H9 (cell line): ENCODE results near the gene CASK. TPM values are rescaled to one million over a fixed set of nuclear protein-coding genes. Genes with fewer than 3 reads are reported as not detected.

ENCODE experiments used
- DNase-seq: peaks from one replicate; pipeline ENCODE4 v3.0.0-alpha.2; 2017
- H2AFZ ChIP-seq: one replicate; pipeline ENCODE4 v1.6.1; 2013; ENCODE audit warnings: mild to moderate bottlenecking, low read length, control low read depth, moderate library complexity
- H2AK5ac ChIP-seq: 2 replicates; pipeline ENCODE4 v1.6.1; 2013; ENCODE audit warnings: low read length, control low read depth, mixed read lengths; ENCODE audit not compliant: insufficient read length
- H2BK120ac ChIP-seq: one replicate; pipeline ENCODE4 v1.6.1; 2013; ENCODE audit warnings: low read depth, mild to moderate bottlenecking, low read length, control low read depth, inconsistent platforms; ENCODE audit not compliant: poor library complexity, severe bottlenecking
- H2BK12ac ChIP-seq: 2 replicates; pipeline ENCODE4 v1.6.1; 2013; ENCODE audit warnings: low read length, control low read depth, mixed read lengths, low read depth; ENCODE audit not compliant: insufficient read length
- H2BK15ac ChIP-seq: 2 replicates; pipeline ENCODE4 v1.6.1; 2013; ENCODE audit warnings: low read depth, low read length, control low read depth
- H2BK20ac ChIP-seq: one replicate; pipeline ENCODE4 v1.6.1; 2013; ENCODE audit warnings: low read depth, mild to moderate bottlenecking, low read length, control low read depth, inconsistent platforms; ENCODE audit not compliant: poor library complexity, severe bottlenecking
- H2BK5ac ChIP-seq: 2 replicates; pipeline ENCODE4 v1.6.1; 2013; ENCODE audit warnings: low read length, control low read depth, mixed read lengths; ENCODE audit not compliant: insufficient read length
- H3K14ac ChIP-seq: 2 replicates; pipeline ENCODE4 v1.6.1; 2013; ENCODE audit warnings: low read length, control low read depth; ENCODE audit not compliant: insufficient read depth
- H3K18ac ChIP-seq: 2 replicates; pipeline ENCODE4 v1.6.1; 2013; ENCODE audit warnings: low read depth, mild to moderate bottlenecking, mixed read lengths, low read length, control low read depth; ENCODE audit not compliant: insufficient read length
- H3K23ac ChIP-seq: 2 replicates; pipeline ENCODE4 v1.6.1; 2013; ENCODE audit warnings: low read length, control low read depth, mixed read lengths, low read depth; ENCODE audit not compliant: insufficient read length
- H3K23me2 ChIP-seq: 2 replicates; pipeline ENCODE4 v1.6.1; 2013; ENCODE audit warnings: low read depth, mild to moderate bottlenecking, mixed read lengths, low read length, control low read depth; ENCODE audit not compliant: insufficient read length, poor library complexity, severe bottlenecking
- H3K27ac ChIP-seq: 2 replicates; pipeline ENCODE4 v1.5.1; 2013; ENCODE audit warnings: low read length, control low read depth, mixed read lengths, low read depth; ENCODE audit not compliant: insufficient read length
- H3K27me3 ChIP-seq: 2 replicates; pipeline ENCODE4 v1.6.1; 2013; ENCODE audit warnings: low read length, control low read depth, inconsistent platforms; ENCODE audit not compliant: insufficient read depth
- H3K4ac ChIP-seq: 2 replicates; pipeline ENCODE4 v1.6.1; 2013; ENCODE audit warnings: low read depth, mild to moderate bottlenecking, control low read depth, inconsistent platforms, low read length, moderate library complexity
- H3K4me1 ChIP-seq: 2 replicates; pipeline ENCODE4 v1.6.1; 2013; ENCODE audit warnings: low read length, control low read depth, inconsistent platforms; ENCODE audit not compliant: insufficient read depth
- H3K4me2 ChIP-seq: 2 replicates; pipeline ENCODE4 v1.6.1; 2013; ENCODE audit warnings: low read length, control low read depth, mixed read lengths; ENCODE audit not compliant: insufficient read length, insufficient read depth
- H3K56ac ChIP-seq: 2 replicates; pipeline ENCODE4 v1.6.1; 2013; ENCODE audit warnings: low read depth, mild to moderate bottlenecking, mixed read lengths, low read length, control low read depth; ENCODE audit not compliant: insufficient read length
- H3K79me1 ChIP-seq: 2 replicates; pipeline ENCODE4 v1.6.1; 2013; ENCODE audit warnings: low read depth, mild to moderate bottlenecking, moderate library complexity, low read length, control low read depth, inconsistent platforms; ENCODE audit not compliant: insufficient read depth, poor library complexity, severe bottlenecking
- H3K79me2 ChIP-seq: 2 replicates; pipeline ENCODE4 v1.6.1; 2013; ENCODE audit warnings: low read length, control low read depth, inconsistent platforms; ENCODE audit not compliant: insufficient read depth
- H3K9ac ChIP-seq: 2 replicates; pipeline ENCODE4 v1.6.1; 2013; ENCODE audit warnings: low read length, control low read depth, mixed read lengths; ENCODE audit not compliant: insufficient read length; ENCODE audit errors: extremely low read depth
- H3K9me3 ChIP-seq: one replicate; pipeline ENCODE4 v1.6.1; 2013; ENCODE audit warnings: low read depth, low read length, inconsistent platforms; ENCODE audit not compliant: control insufficient read depth
- H3T11ph ChIP-seq: one replicate; pipeline ENCODE4 v1.6.1; 2013; ENCODE audit warnings: mild to moderate bottlenecking, low read length, control low read depth, inconsistent platforms
- H4K20me1 ChIP-seq: one replicate; pipeline ENCODE4 v1.6.1; 2013; ENCODE audit not compliant: control insufficient read depth, insufficient read length, insufficient read depth
- H4K5ac ChIP-seq: 2 replicates; pipeline ENCODE4 v1.6.1; 2013; ENCODE audit warnings: low read depth, mild to moderate bottlenecking, mixed read lengths, low read length, control low read depth; ENCODE audit not compliant: insufficient read length
- H4K8ac ChIP-seq: replicated peaks from 2 replicates; pipeline ENCODE4 v1.6.1; 2013; ENCODE audit warnings: low read length, control low read depth, mixed read lengths, low read depth; ENCODE audit not compliant: insufficient read length
- H4K91ac ChIP-seq: 2 replicates; pipeline ENCODE4 v1.6.1; 2013; ENCODE audit warnings: low read depth, mild to moderate bottlenecking, moderate library complexity, mixed read lengths, low read length, control low read depth; ENCODE audit not compliant: insufficient read length
- H3K27ac Mint-ChIP-seq, 3 experiments: 2 replicates in 2 of 3; 3 replicates in 1 of 3; pipeline ENCODE4 v1.8.0; 2020 to 2021; ENCODE audit warnings: mixed read lengths in 3 of 3, mild to moderate bottlenecking in 1 of 3, moderate library complexity in 1 of 3
- H3K27me3 Mint-ChIP-seq: 2 replicates; pipeline ENCODE4 v1.8.0; 2021; ENCODE audit warnings: low read depth, mild to moderate bottlenecking, moderate library complexity, mixed read lengths
- H3K36me3 Mint-ChIP-seq, 3 experiments: 2 replicates in 2 of 3; 3 replicates in 1 of 3; pipeline ENCODE4 v1.8.0; 2020 to 2021; ENCODE audit warnings: low read depth in 3 of 3, mixed read lengths in 3 of 3; ENCODE audit not compliant: insufficient read depth in 1 of 3
- H3K4me1 Mint-ChIP-seq, 2 experiments: 2 replicates each; pipeline ENCODE4 v1.8.0; 2020; ENCODE audit warnings: mixed read lengths in 2 of 2
- H3K4me3 Mint-ChIP-seq, 2 experiments: 2 replicates in 1 of 2; 3 replicates in 1 of 2; pipeline ENCODE4 v1.8.0; 2020 to 2021; ENCODE audit warnings: mild to moderate bottlenecking in 2 of 2, mixed read lengths in 2 of 2, moderate library complexity in 1 of 2
- H3K9me3 Mint-ChIP-seq, 2 experiments: 2 replicates in 1 of 2; 3 replicates in 1 of 2; pipeline ENCODE4 v1.8.0; 2020; ENCODE audit warnings: mild to moderate bottlenecking in 2 of 2, mixed read lengths in 2 of 2, moderate library complexity in 1 of 2
- WGBS: extraction: QIAGEN DNeasy Blood & Tissue Kit; methylation state at CpG from one replicate; pipeline ENCODE4 v1.1.7; 2013; ENCODE audit warnings: missing lambda C conversion rate, low lambda C conversion rate, mixed read lengths; ENCODE audit not compliant: insufficient read length; ENCODE audit errors: extremely low coverage; 5-methylcytosine and 5-hydroxymethylcytosine counted together
- total RNA-seq: library from RNA; stranded (reverse); gene quantifications from 2 replicates; pipeline ENCODE4 v1.2.1, GENCODE V29; 2021
- TF ChIP-seq, protein P1 (sequence below): fragments of 200-600 bp; sonication (generic); conservative IDR thresholded peaks from 3 replicates; pipeline ENCODE4 v1.8.0; 2021; ENCODE audit warnings: antibody characterized with exemption, mild to moderate bottlenecking

CASK gene
- total RNA-seq, 1 experiment from 2014 or later: 44.1 TPM

GRCh38 chrX:41823402-41823801 lies 100.0 kb downstream of the CASK start:
- H3K9ac ChIP-seq: no peak overlapping the region
- no peak overlapping the region for H2BK12ac ChIP-seq
- no peak overlapping the region for H3K23ac ChIP-seq
- H3K18ac ChIP-seq: no peak overlapping the region
- H3K4me1 ChIP-seq: peaks cover 4% of the 10 kb centered on the region; the same call in 1 of the 2 replicates
- H3K4me2 ChIP-seq: no peak overlapping the region
- H2BK15ac ChIP-seq: no peak overlapping the region
- peaks cover 45 to 53% of the 10 kb centered on the region in 2 experiments for H3K9me3 Mint-ChIP-seq
- H2BK5ac ChIP-seq: no peak overlapping the region
- peaks cover 2% of the 10 kb centered on the region; the same call in 1 of the 2 replicates for H3K79me2 ChIP-seq
- H3K27me3 Mint-ChIP-seq: no peaks in the 10 kb centered on the region
- peaks cover 3% of the 10 kb centered on the region for H3K79me1 ChIP-seq
- H3K56ac ChIP-seq: no peak overlapping the region
- no peak overlapping the region for H2AK5ac ChIP-seq
- DNase-seq: no peak
- H3T11ph ChIP-seq: no peak overlapping the region
- TF ChIP-seq, protein P1, sequence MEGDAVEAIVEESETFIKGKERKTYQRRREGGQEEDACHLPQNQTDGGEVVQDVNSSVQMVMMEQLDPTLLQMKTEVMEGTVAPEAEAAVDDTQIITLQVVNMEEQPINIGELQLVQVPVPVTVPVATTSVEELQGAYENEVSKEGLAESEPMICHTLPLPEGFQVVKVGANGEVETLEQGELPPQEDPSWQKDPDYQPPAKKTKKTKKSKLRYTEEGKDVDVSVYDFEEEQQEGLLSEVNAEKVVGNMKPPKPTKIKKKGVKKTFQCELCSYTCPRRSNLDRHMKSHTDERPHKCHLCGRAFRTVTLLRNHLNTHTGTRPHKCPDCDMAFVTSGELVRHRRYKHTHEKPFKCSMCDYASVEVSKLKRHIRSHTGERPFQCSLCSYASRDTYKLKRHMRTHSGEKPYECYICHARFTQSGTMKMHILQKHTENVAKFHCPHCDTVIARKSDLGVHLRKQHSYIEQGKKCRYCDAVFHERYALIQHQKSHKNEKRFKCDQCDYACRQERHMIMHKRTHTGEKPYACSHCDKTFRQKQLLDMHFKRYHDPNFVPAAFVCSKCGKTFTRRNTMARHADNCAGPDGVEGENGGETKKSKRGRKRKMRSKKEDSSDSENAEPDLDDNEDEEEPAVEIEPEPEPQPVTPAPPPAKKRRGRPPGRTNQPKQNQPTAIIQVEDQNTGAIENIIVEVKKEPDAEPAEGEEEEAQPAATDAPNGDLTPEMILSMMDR: no peak
- no peaks in the 10 kb centered on the region for H3K27me3 ChIP-seq
- H4K8ac ChIP-seq: no peak overlapping the region
- H2BK20ac ChIP-seq: no peak overlapping the region
- H2AFZ ChIP-seq: no peak overlapping the region
- peaks cover 0 to 7% of the 10 kb centered on the region in 2 experiments; a peak in 2 of 4 replicates for H3K4me1 Mint-ChIP-seq
- H4K91ac ChIP-seq: no peak overlapping the region
- H4K5ac ChIP-seq: no peak overlapping the region
- H3K4ac ChIP-seq: no peak overlapping the region
- no peak overlapping the region for H3K14ac ChIP-seq
- WGBS: no CpG with 5 or more reads among the region's 4 CpGs
- peak overlapping the region in 1 of 3 experiments; percentile 19; a peak in 2 of 7 replicates for H3K27ac Mint-ChIP-seq
- H3K27ac ChIP-seq: no peak overlapping the region
- no peak overlapping the region for H3K4me3 Mint-ChIP-seq
- H3K23me2 ChIP-seq: no peaks in the 10 kb centered on the region
- no peaks in the 10 kb centered on the region for H4K20me1 ChIP-seq
- H3K36me3 Mint-ChIP-seq: peaks cover 0 to 8% (median 0%) of the 10 kb centered on the region in 3 experiments; a peak in 4 of 7 replicates
- no peak overlapping the region for H2BK120ac ChIP-seq
- no peaks in the 10 kb centered on the region for H3K9me3 ChIP-seq
